Prostate gland (tissue), 2 donors: Measurements from ENCODE around the gene SOCS6. TPM values are rescaled to one million over a fixed set of nuclear protein-coding genes. Genes with fewer than 3 reads are reported as not detected.

Experiments
- DNase-seq: peaks from one replicate; pipeline ENCODE4 v3.0.0-alpha.2; 2019; ENCODE audit warnings: low spot score
- H3K27ac ChIP-seq, 2 donors: fragments of 200-600 bp; sonication (generic); 2 replicates each; pipeline ENCODE4 v1.5.1; 2017 to 2019
- H3K27me3 ChIP-seq: fragments of 200-600 bp; sonication (generic); replicated peaks from 2 replicates; pipeline ENCODE4 v1.5.1; 2019; ENCODE audit not compliant: insufficient read depth
- H3K36me3 ChIP-seq, 2 donors: fragments of 200-600 bp; sonication (generic); 1 replicate in 1 of 2; 2 replicates in 1 of 2; pipeline versions ENCODE4 v1.5.1 to v1.8.1; 2017 to 2019
- H3K4me1 ChIP-seq: fragments of 200-600 bp; sonication (generic); replicated peaks from 2 replicates; pipeline ENCODE4 v1.5.1; 2019
- H3K4me3 ChIP-seq, 2 donors: fragments of 200-600 bp; sonication (generic); 2 replicates each; pipeline ENCODE4 v1.5.1; 2017 to 2019
- H3K9me3 ChIP-seq: fragments of 200-600 bp; sonication (generic); 2 replicates; pipeline ENCODE4 v1.5.1; 2017
- CTCF ChIP-seq, 4 experiments: fragments of 200-600 bp in 2 of 4; fragments of 450-650 bp in 2 of 4; sonication (generic) in 2 of 4; IDR thresholded peaks; 1 replicate in 3 of 4; 2 replicates in 1 of 4; pipeline ENCODE4 v1.5.1; 2016 to 2019; ENCODE audit warnings: antibody characterized with exemption in 4 of 4, mild to moderate bottlenecking in 2 of 4, moderate library complexity in 2 of 4
- POLR2A ChIP-seq: fragments of 450-650 bp; IDR thresholded peaks from one replicate; pipeline ENCODE4 v1.6.1; 2016; ENCODE audit warnings: antibody characterized with exemption, mild to moderate bottlenecking
- POLR2AphosphoS5 ChIP-seq: sonication (generic); formaldehyde crosslinking; IDR thresholded peaks from one replicate; pipeline ENCODE4 v1.6.1; 2017; ENCODE audit warnings: antibody characterized with exemption
- WGBS: methylation state at CpG from one replicate; pipeline ENCODE4 v1.1.5; 2018; 5-methylcytosine and 5-hydroxymethylcytosine counted together
- intact Hi-C: fragments of 100-400 bp; cut with DNase I; formaldehyde crosslinking; loops from one replicate; pipeline ENCODE4 v1.14.2; 2022
- total RNA-seq, 2 donors: library from RNA; depleted of rRNA; stranded (reverse); fragments of >200 nt; gene quantifications; one replicate each; pipeline ENCODE4 v1.1.0, GENCODE V29; 2016

SOCS6 gene
- total RNA-seq, 2 donors from 2014 or later: 25.6 to 31.4 TPM

GRCh38 chr18:70372450-70373041 is 83.7 kb downstream of the SOCS6 start:
- no peaks in the 10 kb centered on the region for H3K36me3 ChIP-seq
- no peak overlapping the region for H3K27ac ChIP-seq
- intact Hi-C loops: no loop called here
- DNase-seq: no peak
- TF ChIP-seq POLR2AphosphoS5 (no peak), POLR2A (no peak), CTCF (IDR thresholded peaks at IDR 0.05) (no peak)
- no peaks in the 10 kb centered on the region for H3K9me3 ChIP-seq
- H3K4me1 ChIP-seq: no peaks in the 10 kb centered on the region
- no peak overlapping the region for H3K4me3 ChIP-seq
- 85% methylated on average over 2 of the region's 2 CpGs for WGBS
- H3K27me3 ChIP-seq: no peaks in the 10 kb centered on the region

GRCh38 chr18:70373042-70373519 is 84.2 kb downstream of the SOCS6 start:
- TF ChIP-seq CTCF (IDR thresholded peaks at IDR 0.05): no peak
- no peak for TF ChIP-seq POLR2AphosphoS5
- TF ChIP-seq POLR2A: no peak
- no peaks in the 10 kb centered on the region for H3K4me1 ChIP-seq
- intact Hi-C loops: no loop called here
- no peaks in the 10 kb centered on the region for H3K27me3 ChIP-seq
- WGBS: 42% methylated on average over 5 of the region's 5 CpGs
- H3K4me3 ChIP-seq: no peak overlapping the region
- DNase-seq: no peak
- H3K36me3 ChIP-seq: no peaks in the 10 kb centered on the region
- H3K27ac ChIP-seq: no peak overlapping the region
- no peaks in the 10 kb centered on the region for H3K9me3 ChIP-seq

GRCh38 chr18:70374154-70374553 is 85.3 kb downstream of the SOCS6 start:
- intact Hi-C loops: no loop called here
- 98% methylated on average over 2 of the region's 2 CpGs for WGBS
- H3K27me3 ChIP-seq: no peaks in the 10 kb centered on the region
- H3K36me3 ChIP-seq: no peaks in the 10 kb centered on the region
- H3K9me3 ChIP-seq: no peaks in the 10 kb centered on the region
- DNase-seq: no peak
- no peak overlapping the region for H3K4me3 ChIP-seq
- TF ChIP-seq POLR2A: no peak
- no peak for TF ChIP-seq POLR2AphosphoS5
- TF ChIP-seq CTCF (IDR thresholded peaks at IDR 0.05): no peak
- no peak overlapping the region for H3K27ac ChIP-seq
- H3K4me1 ChIP-seq: no peaks in the 10 kb centered on the region

GRCh38 chr18:70376137-70376913 is 87.5 kb downstream of the SOCS6 start:
- Histone ChIP-seq H3K27ac (no peak overlapping the region), H3K4me3 (no peak overlapping the region), H3K36me3 (no peaks in the 10 kb centered on the region), H3K27me3 (no peaks in the 10 kb centered on the region), H3K4me1 (no peaks in the 10 kb centered on the region), H3K9me3 (no peaks in the 10 kb centered on the region)
- intact Hi-C loops: no loop called here
- no peak for TF ChIP-seq CTCF (IDR thresholded peaks at IDR 0.05)
- TF ChIP-seq POLR2A: no peak
- TF ChIP-seq POLR2AphosphoS5: no peak
- no peak for DNase-seq
- WGBS: 94% methylated on average over 15 of the region's 15 CpGs

GRCh38 chr18:70376914-70377258 is 88.0 kb downstream of the SOCS6 start:
- H3K9me3 ChIP-seq: no peaks in the 10 kb centered on the region
- TF ChIP-seq CTCF (IDR thresholded peaks at IDR 0.05): no peak
- TF ChIP-seq POLR2A: no peak
- no peak for TF ChIP-seq POLR2AphosphoS5
- H3K36me3 ChIP-seq: no peaks in the 10 kb centered on the region
- H3K4me3 ChIP-seq: no peak overlapping the region
- WGBS: 67% methylated on average over 4 of the region's 4 CpGs
- intact Hi-C loops: no loop called here
- H3K27me3 ChIP-seq: no peaks in the 10 kb centered on the region
- no peaks in the 10 kb centered on the region for H3K4me1 ChIP-seq
- no peak overlapping the region for H3K27ac ChIP-seq
- DNase-seq: no peak
